ENCODE measurements around the gene AHNAK2.
"Not testable (repeated sequence)": the region's sequence is repeated elsewhere in the genome, so short reads cannot be mapped to it uniquely, and the experiment has no call there.

Gene AHNAK2

GRCh38 chr14:104895207-104895785 lies 82.9 kb downstream of the AHNAK2 start:
- DNase-seq = no peak

- no peak for DNase-seq
Measured at GRCh38 chr14:104894331-104895206, 83.6 kb downstream of the AHNAK2 start.

DNA sequence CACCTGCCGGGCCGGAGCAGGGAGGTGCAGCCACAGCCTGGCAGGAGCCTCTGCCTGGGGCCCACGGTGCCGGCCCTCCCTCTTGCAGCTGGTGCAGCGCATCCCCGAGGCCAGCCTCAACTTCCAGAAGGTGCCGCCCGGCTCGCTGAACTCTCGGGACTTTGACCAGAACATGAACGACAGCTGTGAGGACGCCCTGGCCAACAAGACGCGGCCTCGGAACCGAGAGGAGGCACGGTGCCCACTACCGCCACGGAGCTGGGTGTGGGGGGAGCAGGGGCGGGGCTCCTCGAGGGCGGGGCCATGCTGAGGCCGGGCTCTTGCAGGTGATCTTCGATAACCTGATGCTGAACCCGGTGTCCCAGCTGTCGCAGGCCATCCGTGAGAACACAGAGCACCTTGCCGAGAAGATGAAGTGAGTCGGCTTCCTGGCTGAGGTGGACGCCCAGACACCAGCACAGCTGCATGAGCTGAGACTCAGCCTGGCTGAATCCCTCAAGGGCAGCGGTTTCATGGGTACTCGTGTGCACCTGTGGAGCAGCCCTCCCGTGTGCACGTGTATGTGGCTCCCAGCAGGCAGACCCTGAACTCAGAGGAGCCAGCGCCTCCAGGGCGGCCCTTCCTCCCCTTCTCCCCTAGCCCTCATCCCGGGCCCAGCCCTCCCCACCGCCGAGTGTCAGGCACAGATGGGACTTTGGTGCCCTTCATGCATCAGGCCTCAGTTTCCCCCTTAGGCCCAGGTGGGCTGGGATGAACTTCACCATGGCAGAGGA lies 84.6 kb downstream of the AHNAK2 start:
- DNase-seq = no peak

DNA sequence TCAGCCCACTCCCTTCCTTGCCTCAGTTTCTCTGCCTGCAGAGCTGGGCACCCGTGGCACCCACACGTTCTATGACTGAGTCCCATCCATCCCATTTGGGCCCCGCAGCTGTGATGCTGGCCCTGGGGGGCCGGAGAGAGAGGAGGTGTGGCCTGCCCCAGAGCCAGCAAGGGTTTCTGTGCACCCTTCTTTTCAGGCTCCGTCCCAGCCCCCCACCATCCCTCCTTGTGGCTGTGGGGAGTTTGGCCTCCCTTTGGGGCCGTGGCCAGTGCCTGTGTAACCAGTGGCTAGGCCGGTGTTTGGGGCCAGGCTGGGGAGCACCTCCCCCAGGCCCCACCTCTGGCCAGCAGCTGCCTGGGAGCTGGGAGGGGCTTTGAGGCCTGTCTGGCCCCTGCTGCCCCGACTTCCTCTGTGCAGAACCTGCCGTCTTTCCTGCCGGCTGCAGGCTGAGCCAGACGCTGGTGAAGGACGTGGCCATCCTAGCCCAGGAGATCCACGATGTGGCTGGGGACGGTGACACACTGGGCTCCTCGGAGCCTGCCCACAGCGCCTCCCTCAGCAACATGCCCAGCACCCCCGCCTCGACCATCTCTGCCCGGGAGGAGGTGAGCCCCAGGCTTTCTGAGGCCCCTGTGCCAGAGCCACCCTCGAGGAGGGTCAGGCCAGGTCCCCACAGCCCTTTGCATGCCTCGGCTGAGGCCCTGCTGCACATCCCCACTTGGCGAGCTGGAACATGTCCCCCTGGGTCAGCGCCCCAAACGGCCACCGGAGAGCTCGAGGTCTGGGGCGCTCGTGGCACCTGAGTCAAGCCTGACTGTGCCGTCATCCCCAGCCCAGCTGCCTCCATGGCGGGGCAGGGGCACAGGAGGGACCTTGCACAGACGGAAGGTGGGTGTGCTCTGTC lies 85.4 kb downstream of the AHNAK2 start:
- DNase-seq = no peak

- DNase-seq = no peak
Measured at GRCh38 chr14:104891664-104892530, 86.3 kb downstream of the AHNAK2 start.

DNA sequence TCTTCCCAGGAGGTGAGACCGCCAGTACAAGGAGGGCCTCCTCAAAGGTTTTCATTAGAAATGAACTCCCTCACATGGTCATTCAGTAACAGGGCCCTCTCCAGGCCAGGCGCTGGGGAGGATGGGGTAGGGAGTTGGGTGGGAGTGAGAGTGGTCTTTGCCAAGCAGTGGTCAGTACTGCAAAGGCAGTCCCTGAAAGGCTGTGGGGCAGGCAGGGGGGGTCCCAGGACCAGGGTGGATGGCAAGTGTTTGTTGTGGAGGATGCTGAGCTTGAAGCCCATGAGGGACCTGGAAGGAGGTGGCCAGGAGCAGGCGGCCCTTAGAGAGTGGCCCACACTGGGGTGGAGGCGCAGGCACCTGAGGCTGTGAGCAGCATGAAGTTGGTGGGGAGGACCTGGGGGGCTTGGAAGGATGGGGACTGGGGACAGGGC lies 87.0 kb downstream of the AHNAK2 start:
- no peak for DNase-seq

GRCh38 chr14:104890292-104890691 lies 87.9 kb downstream of the AHNAK2 start:
- not testable (repeated sequence) for DNase-seq

GRCh38 chr14:104889375-104889757 lies 88.8 kb downstream of the AHNAK2 start:
- no peak for DNase-seq

GRCh38 chr14:104888489-104889374 lies 89.4 kb downstream of the AHNAK2 start:
- DNase-seq = no peak

- no peak for DNase-seq
Measured at GRCh38 chr14:104887623-104888488, 90.3 kb downstream of the AHNAK2 start.

All from hematopoietic multipotent progenitor cell treated with erythropoietin and hydrocortisone succinate and interleukin-3 and kit ligand, for 6 days (in vitro differentiated cells).